SU-DHL-6 (cell line): ENCODE results near the gene ECT2.

Experiments
- CTCF ChIP-seq: fragments of 200-600 bp; sonication (generic); IDR thresholded peaks from one replicate; pipeline ENCODE4 v1.5.1; 2017; ENCODE audit warnings: antibody characterized with exemption, mild to moderate bottlenecking, low read length, moderate library complexity; ENCODE audit not compliant: insufficient read depth, poor library complexity, severe bottlenecking
- EZH2phosphoT487 ChIP-seq: fragments of 200-600 bp; sonication (generic), shearing (Covaris generic); conservative IDR thresholded peaks from 2 replicates; pipeline ENCODE4 v1.6.1; 2018; ENCODE audit warnings: mild to moderate bottlenecking, antibody characterized with exemption, low read length, moderate library complexity, mixed read lengths

- peak; percentile 61 for TF ChIP-seq CTCF
- no peak for TF ChIP-seq EZH2phosphoT487
Measured at GRCh38 chr3:172710664-172711453, 39.7 kb upstream of the ECT2 start, which contains the start of gene NCEH1.
